Fibroblast of skin of right quadriceps (primary cell): Measurements from ENCODE around the gene SLC15A3.
A peak's percentile ranks its signal among the peaks of the same experiment; 100 is the strongest.

Experiments
- DNase-seq: peaks from one replicate; pipeline ENCODE4 v3.0.0-alpha.2; 2013

The SLC15A3 gene

GRCh38 chr11:60927600-60927999 lies 24.4 kb downstream of the SLC15A3 start:
- DNase-seq: no peak

GRCh38 chr11:60927061-60927592 lies 24.8 kb downstream of the SLC15A3 start:
- DNase-seq: no peak

GRCh38 chr11:60926500-60926899 lies 25.5 kb downstream of the SLC15A3 start:
- DNase-seq: no peak

GRCh38 chr11:60925868-60926267 lies 26.1 kb downstream of the SLC15A3 start:
- DNase-seq: peak; percentile 49

GRCh38 chr11:60924906-60925853 lies 26.8 kb downstream of the SLC15A3 start:
- no peak for DNase-seq

- DNase-seq: peak; percentile 67
These were observed 27.7 kb downstream of the SLC15A3 start, which contains the start of gene TMEM132A for GRCh38 chr11:60924110-60924905. Gene TMEM132A, plus strand, starts transcription at chr11:60924460. Its CDS starts 174 bp downstream, at chr11:60924634.

GRCh38 chr11:60923800-60924109 lies 28.2 kb downstream of the SLC15A3 start:
- no peak for DNase-seq

- no peak for DNase-seq
These were observed 28.6 kb downstream of the SLC15A3 start for GRCh38 chr11:60923326-60923725.

- DNase-seq: no peak
These were observed 29.1 kb downstream of the SLC15A3 start for GRCh38 chr11:60922906-60923305.

GRCh38 chr11:60921777-60922335 lies 30.1 kb downstream of the SLC15A3 start:
- no peak for DNase-seq

- no peak for DNase-seq
These were observed 30.7 kb downstream of the SLC15A3 start for GRCh38 chr11:60921259-60921658.

GRCh38 chr11:60919956-60920355 lies 32.0 kb downstream of the SLC15A3 start:
- no peak for DNase-seq

- no peak for DNase-seq
These were observed 32.7 kb downstream of the SLC15A3 start for GRCh38 chr11:60919320-60919719.

GRCh38 chr11:60918939-60919265 lies 33.1 kb downstream of the SLC15A3 start:
- DNase-seq: peak; percentile 38

- no peak for DNase-seq
These were observed 33.6 kb downstream of the SLC15A3 start for GRCh38 chr11:60918251-60918938.

GRCh38 chr11:60917267-60917666 lies 34.7 kb downstream of the SLC15A3 start:
- DNase-seq: no peak

GRCh38 chr11:60916669-60917206 lies 35.2 kb downstream of the SLC15A3 start:
- DNase-seq: no peak

- DNase-seq: peak; percentile 47
These were observed 36.6 kb downstream of the SLC15A3 start for GRCh38 chr11:60915248-60915914.

- DNase-seq: peak; percentile 19
These were observed 37.2 kb downstream of the SLC15A3 start for GRCh38 chr11:60914633-60915247.

- DNase-seq: peak; percentile 91
These were observed 38.0 kb downstream of the SLC15A3 start, which contains the start of gene TMEM109 for GRCh38 chr11:60913793-60914632. Gene TMEM109, plus strand, starts transcription at chr11:60914158. Its CDS starts 5,536 bp downstream, at chr11:60919694.
